HG03103 (cell line): ENCODE data around the gene DPY19L2.
"Not testable (repeated sequence)": the region's sequence is repeated elsewhere in the genome, so short reads cannot be mapped to it uniquely, and the experiment has no call there.

Experiments used
- ATAC-seq: cut with Tn5 transposase; IDR thresholded peaks from one replicate; pipeline ENCODE4 v1.9.1; 2021; ENCODE audit warnings: low read depth; ENCODE audit not compliant: unreplicated experiment

Gene DPY19L2

DNA sequence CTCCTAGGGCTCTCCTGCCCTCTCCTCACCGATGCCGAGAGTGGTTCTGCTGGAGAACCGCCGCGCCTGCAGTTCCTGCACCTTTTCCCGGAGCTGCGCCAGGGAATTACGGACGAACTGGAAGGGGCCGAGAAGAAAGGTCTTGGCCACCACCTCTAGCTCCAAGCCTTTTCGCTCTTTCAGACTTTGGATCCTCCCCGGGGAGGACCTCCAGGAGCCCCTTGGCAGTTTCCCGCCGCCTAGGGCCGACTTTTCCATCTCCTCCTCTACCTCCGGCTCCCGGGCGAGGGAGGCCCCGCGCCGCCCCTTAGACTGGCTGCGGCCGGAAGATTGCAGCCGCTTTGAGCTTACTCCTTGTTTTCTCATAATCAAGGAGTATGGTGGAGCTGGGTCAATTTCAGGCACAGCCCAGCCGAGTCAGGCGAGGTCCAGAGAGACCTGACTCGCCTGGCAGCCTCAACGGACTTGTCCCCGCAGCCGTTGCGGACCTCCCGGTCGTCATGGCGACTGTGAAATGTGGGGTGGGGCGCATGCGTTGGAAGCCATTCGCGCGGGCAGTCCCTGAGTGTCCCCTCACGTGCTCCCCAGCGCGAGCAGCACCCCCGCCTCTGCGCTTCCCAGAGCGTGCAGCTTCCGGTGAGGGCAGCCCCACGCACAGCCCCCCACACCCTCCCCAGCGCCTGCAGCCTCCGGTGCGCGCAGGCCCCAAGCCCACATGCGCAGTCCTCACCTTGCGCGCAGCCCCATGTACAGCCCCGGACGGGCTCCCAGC lies at the start of gene DPY19L2:
Gene DPY19L2, minus strand, starts transcription at position 466 of the 772 bp plus-strand sequence. Its CDS starts 100 bp downstream, at position 366.
- peak; percentile 67 for ATAC-seq

DNA sequence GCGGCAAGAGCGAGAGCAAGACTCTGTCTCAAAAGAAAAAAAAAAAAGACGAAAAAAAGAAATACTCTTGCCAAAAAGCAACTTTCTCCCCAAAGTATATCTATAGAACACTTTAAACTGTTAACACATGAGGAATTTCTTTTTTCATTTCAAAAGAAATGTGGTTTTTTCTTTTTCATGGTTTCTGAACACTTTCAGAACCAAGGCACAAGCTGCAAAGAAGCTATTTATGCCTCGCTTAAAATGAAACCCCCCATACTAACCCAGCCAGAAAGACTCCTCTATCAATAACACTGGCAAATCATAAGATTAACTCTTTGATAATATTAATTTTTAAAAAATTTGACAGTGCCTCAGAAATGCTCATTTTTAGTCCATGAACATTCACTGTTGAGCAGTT lies 48.6 kb upstream of the DPY19L2 start:
- ATAC-seq, result peak; percentile 40

DNA sequence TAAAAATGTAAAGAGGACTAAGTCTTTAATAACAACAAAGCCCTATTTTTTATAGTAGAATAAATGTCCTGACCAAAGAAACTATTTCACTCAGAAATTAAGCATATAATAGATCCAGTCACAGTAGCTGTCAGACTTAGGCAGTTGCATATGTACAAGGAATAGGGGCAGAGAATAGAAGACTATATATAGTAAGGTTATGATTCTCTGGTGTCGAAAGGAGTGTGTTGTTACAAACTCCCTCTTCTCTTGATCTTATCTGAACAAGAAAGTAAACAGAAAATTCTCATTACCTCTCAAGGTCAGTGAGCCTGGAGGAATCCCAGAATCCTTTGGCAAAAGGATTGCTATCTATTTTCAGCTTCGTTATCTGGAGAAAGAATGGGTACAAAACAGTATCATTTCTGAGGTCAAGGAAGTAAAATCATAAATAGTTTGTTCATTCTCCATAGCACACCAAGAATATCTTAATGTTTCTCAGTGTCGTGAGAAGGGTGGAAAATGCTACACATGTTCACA lies 46.9 kb upstream of the DPY19L2 start:
- ATAC-seq, result not testable (repeated sequence)

DNA sequence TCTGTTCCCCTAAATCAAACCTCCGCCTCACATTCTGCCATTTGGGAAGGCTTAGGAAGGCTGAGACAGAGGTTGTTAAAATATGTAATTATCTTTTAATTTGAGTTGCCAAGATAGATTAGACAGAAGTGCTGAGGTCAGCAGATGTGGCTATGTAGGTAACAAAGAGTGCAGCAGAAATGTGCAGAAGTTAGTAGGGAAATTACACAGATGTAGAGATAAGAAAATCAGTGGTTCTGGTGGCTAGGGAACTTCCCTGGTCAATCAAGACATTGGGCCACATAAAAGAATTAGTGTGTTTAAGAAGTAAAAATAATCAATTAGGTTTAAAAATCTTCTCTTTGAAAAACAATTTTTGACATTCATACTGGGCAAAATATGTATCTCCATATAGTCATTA lies 46.1 kb upstream of the DPY19L2 start:
- not testable (repeated sequence) for ATAC-seq

DNA sequence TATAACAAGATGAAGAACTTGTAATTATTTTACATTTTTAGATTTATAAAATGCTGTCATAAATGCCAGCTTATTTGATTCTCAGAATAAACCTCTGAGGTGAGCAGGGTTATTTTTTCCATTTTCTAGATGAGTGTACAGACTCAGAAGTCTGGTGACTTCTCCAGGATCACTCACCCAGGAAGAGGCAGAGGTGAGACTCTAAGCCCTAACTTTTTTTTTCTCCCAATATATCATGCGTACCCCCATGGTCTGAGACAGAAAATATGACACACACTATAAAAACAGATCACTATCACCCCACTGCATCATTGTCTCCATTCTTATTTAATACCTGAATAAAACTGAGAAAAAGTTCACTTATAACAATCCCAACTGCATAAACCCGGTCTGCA lies 45.4 kb upstream of the DPY19L2 start:
- not testable (repeated sequence) for ATAC-seq

DNA sequence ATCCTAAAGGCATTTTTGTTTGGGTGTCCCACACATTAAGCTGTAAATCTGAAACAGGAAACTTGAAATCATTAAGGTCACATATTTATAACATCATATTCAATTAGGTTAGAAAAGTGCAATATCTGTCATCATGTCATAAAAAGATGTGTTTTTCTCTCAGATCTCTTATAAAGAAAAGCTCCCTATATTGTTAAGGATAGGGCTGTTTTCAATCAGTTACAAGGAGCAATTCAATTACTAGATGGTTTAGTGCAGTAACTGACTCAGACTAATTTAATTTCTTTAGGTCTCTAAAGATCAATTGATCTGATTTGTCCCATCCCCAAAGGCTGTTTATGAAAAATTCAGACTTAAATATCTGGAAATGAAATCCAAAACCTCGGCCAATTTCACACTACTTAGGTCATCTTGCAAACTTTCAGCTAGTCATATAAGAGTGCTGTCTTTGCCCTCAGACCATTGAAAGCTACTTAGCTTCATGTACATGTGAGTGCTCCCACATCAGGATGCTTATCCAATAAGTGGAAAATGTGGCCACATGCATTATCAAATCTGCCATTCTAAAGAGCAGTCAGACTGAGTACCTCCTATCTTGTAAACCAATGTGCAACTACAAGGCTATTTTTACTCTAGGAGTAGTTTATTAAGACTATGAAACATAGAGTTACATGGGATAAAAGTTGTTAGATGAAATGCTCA lies 44.8 kb upstream of the DPY19L2 start:
- not testable (repeated sequence) for ATAC-seq

DNA sequence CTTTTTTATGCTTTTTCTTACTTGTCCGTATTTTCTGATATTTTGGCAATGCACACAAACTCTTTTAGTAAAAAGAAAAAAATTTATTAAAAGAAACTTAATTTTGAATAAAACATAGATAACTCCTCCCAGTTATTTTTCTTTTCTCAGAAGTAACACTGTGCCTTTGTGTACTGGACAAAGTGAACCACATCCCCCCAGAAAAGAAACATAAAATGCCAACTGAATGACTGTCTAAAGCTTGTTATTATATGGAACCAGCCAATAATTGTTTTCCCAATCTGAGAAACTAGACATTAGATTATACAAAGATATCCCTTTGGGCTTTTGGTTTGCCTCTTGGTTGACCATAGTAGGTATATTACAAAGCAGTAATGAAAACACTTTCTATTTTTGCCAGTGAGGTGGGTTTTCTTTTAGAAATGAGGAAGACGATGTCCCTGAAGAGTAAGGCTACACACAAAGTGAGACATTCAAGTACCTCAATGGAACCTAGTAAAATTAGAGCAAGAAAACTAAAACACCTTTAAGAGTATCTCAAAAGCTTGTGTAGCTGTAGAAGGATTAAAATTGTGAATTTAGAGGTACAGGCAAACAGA lies 44.2 kb upstream of the DPY19L2 start:
- ATAC-seq, result not testable (repeated sequence)

DNA sequence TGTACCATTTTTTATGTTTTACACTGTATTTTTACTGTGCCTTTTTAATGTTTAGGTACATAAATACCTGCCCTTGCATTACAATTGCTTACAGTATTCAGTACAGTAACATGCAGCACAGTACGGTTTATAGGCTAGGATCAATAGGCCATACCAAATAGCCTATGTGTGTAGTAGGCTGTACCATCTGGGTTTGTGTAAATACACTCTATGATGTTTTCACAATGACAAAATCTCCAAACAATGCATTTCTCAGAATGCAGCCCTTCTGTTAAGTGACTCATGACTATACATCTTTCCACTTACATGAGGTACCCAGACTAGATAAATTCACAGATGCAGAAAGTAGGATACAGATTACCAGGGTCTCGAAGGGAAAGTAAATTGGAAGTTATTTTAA lies 43.0 kb upstream of the DPY19L2 start:
- not testable (repeated sequence) for ATAC-seq

DNA sequence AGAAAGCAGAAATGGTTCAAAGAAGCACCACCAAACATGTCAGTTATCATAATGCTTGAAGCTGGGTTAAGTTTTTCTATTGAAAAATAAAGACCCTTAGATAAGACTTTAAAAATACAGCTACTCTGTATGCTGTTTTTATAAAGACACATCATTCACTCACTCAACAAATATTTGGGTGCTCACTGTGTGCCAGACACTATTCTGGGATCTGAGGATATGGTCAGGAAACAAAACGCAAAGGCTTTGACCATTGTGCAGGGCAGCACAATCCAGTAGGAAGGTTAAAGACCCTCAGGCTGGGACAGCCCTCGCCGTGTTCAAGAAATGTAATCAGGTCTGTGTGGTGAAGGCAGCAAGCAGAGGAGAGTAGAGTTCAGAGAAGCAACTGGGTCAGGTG lies 38.0 kb upstream of the DPY19L2 start:
- no peak for ATAC-seq

DNA sequence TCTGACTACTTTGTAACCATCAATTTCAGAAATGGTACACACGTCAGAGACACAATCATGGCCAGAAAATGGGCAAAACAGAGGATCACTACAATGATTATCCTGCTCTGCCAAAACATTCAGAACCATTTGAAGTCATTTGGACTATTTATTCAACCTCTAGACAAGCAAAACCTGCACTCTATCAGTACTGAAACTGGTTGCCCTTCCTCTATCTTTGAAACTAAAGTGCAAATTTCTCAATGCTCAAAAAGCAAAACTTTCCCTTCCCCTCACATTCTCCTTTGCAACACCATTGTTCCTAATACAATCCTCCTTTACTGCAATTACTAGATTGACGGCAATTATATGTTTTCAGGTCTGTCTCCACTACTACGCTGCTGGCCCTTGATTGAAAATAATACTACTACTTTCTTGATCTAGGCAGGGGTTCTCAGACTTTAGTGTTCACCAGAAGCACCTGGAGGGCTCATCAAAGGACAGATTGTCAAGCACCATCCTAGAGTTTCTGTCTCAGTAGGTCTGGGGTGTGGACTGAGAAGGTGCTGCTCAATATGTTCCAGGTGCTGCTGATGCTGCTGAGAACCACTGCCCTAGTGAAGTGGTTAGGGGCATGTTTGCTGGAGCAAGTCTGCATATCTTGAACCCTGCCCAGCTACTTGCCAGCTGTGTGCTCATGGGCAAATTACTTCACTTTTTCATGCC lies 31.5 kb upstream of the DPY19L2 start:
- not testable (repeated sequence) for ATAC-seq

DNA sequence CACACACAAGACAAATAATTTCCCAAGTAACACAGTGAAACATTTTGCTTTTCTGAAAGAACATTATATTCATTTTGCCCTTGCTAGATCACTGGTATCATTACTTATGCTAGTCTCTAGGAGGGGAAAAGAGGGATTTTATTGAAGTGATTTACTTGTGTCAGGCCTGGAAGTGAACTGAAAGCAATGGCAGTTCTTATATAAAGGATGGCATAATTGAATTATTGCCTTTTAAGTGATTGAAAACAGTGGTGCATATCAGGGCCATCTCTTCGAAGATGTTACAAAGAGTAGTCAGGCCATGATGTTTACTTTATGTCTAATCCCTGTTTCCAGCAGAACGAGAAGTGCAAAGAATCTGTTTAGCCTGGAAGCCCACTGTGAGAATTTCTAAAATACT lies 30.7 kb upstream of the DPY19L2 start:
- ATAC-seq, result not testable (repeated sequence)

DNA sequence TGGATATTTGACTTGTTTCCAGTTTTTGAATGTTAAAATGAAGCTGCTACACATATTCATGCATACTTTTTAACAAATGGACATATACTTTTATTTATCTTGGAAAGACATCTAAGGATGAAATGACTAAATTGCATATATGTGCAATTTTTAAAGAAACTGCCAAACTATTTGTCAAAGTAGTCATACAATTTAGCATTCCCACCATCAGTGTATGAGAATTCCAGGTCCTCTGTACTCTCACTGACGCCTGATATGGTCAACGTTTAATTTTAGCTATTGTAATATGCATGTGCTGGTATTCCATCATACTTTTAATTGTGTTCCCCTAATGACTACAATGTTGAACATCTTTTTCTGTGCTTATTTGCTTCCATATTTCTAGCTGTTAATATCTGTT lies 22.5 kb upstream of the DPY19L2 start:
- ATAC-seq, result not testable (repeated sequence)

DNA sequence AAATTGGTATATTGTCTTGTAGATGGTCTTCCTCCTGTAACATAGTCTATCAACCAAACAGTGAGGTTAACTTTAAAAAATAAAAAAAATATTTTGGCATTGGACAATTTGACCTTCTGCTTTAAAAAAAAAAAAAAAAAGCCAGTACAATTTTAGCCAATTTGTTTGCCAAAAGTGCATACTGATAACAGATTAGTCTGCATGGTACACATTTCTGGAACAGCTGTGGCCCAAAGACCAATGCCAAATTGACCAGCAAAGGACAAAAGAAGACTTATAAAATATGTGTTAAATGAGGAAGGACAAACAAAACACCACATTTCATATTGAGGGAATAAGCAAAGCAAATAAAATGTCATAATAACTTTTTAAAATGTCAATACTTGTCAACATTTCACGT lies 20.8 kb upstream of the DPY19L2 start:
- not testable (repeated sequence) for ATAC-seq

DNA sequence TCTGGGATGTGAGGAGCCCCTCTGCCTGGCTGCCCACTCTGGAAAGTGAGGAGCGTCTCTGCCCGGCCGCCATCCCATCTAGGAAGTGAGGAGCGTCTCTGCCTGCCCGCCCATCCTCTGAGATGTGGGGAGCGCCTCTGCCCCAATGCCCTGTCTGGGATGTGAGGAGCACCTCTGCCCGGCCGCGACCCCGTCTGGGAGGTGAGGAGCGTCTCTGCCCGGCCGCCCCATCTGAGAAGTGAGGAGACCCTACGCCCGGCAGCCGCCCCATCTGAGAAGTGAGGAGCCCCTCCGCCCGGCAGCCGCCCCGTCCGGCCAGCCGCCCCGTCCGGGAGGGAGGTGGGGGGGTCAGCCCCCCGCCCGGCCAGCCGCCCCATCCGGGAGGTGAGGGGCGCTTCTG lies 18.3 kb upstream of the DPY19L2 start:
- not testable (repeated sequence) for ATAC-seq

DNA sequence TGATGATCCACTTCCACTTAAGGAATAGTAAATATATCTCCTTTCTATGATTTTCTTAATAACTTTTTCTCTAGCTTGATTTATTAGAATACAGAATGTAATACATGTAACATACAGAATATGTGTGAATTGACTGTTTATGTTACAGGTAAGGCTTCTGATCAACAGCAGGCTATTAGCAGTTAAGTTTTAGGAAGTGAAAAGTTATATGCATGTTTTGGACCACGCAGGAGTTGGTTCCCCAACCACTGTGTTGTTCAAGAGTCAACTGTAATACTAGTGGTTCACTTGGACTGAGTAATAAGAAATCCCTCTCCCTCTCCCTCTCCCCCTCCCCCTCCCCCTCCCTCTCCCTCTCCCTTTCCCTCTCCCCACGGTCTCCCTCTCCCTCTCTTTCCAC lies 17.5 kb upstream of the DPY19L2 start:
- ATAC-seq, result not testable (repeated sequence)

DNA sequence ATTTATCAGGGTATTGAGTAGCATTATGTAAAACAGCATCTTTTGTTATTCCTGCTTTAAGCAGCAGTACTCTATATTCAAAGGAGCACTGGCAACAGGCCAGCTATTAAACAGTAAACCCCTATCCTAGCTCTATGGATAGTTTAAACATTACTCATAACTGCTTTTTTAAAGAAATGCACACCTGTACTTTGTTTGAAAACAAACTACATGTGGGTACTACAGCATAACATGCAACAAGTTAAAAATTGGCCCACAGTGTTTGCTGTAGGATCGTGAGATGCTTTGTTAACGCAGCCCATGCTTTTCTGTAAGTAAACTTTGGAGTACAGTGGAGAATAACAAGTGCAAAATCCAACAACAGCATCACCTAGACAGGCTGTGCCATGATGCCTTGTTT lies 14.3 kb upstream of the DPY19L2 start:
- not testable (repeated sequence) for ATAC-seq

DNA sequence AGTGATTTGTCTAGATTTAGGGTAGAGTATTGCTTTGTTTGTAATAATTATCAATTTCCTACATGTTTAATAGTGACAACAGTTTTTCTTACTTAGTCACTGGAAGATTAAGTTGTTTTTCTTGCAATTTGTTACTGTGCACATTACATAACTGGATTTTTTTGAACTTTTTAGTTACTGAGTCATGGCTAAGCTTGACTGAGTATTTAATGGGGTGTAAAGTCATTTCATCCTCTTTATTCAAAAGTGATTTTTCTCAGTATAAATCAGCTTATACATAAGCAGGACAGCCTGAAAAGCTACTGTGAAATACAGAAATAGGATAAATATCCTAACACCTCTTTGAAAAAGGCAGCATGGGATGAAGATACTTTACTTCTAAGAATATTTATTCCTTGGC lies 12.5 kb upstream of the DPY19L2 start:
- ATAC-seq, result not testable (repeated sequence)

DNA sequence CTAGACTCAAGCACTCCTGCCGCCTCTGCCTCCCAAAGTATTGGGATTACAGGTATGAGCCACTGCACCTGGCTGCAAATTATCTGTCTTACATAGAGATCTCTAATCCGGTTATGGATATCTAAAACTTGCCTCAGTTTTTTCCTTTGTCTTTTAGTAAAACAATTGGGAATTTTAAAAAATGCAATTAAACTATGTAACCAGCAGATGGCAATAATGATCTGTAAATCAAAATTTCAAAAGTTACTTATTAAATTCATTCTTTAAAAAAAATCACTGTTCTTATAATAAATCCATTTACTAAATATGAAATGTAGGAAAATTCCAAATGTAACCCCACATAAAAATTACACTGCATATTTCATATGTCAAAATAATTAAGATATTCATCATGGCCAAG lies 4.3 kb upstream of the DPY19L2 start:
- not testable (repeated sequence) for ATAC-seq

DNA sequence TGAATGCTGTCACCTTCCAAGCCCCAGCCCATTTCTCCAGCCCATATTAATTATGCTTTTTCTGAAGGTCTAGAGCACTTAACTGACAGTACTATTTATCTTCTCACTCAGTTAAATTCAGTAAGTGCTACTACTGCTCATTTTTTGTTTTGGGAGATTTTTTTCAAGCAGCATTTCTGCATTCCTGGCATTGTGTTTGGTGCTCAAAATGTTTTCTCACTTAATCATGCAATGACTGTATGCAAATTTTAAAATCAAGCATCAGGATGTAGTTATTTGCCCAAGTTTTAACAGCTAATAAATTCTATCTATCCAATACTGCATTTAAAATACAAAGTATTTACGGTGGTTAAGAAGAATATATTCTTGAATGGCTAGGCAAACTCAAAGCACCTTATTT lies 1.6 kb upstream of the DPY19L2 start:
- ATAC-seq, result not testable (repeated sequence)

DNA sequence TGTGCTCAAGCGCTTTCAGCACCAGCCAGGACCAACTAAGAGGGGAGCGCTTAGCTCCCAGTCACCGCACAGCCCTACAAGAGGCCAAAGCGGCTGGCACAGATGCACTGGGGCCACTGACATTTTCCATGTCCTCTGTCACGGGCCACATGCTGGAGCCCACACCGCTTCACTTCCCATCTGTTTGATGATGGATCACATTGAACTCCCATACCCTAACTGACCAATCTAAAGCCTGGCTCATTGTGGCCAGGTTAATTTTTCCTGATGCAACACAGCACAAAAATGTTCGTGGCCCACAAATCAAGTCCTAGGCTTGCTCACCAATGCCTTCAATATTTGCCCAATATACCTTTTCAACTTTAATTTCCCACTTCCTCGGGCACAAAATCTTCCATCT lies 1.1 kb upstream of the DPY19L2 start:
- not testable (repeated sequence) for ATAC-seq
